GM18507 (cell line): Measurements from ENCODE around the gene ACTR2.
A peak's percentile ranks its signal among the peaks of the same experiment; 100 is the strongest.
"Not testable (repeated sequence)": the region's sequence is repeated elsewhere in the genome, so short reads cannot be mapped to it uniquely, and the experiment has no call there.

Source experiments
- DNase-seq: peaks from one replicate; pipeline ENCODE4 v3.0.0; 2011; ENCODE audit warnings: low read depth; ENCODE audit not compliant: insufficient read length; ENCODE audit errors: extremely low spot score
- FAIRE-seq: peaks from 2 replicates; lab custom pipeline; 2011; peaks lifted over from hg19 to GRCh38; lab: Jason Lieb, UNC

Gene ACTR2

GRCh38 chr2:65221275-65221674 lies 6.4 kb upstream of the ACTR2 start:
- DNase-seq, FAIRE-seq: not testable (repeated sequence)

- FAIRE-seq (no peak), DNase-seq (no peak)
Measured at GRCh38 chr2:65227020-65227455, 593 bp upstream of the ACTR2 start.

GRCh38 chr2:65228263-65228750 lies 676 bp downstream of the ACTR2 start:
- FAIRE-seq (peak; percentile 56), DNase-seq (no peak)

- DNase-seq (no peak), FAIRE-seq (no peak)
Measured at GRCh38 chr2:65231121-65231520, 3.5 kb downstream of the ACTR2 start.

- FAIRE-seq (no peak), DNase-seq (no peak)
Measured at GRCh38 chr2:65231892-65232477, 4.4 kb downstream of the ACTR2 start.

GRCh38 chr2:65232636-65233035 lies 5.0 kb downstream of the ACTR2 start:
- peak; percentile 56 for FAIRE-seq
- no peak for DNase-seq

- FAIRE-seq (no peak), DNase-seq (no peak)
Measured at GRCh38 chr2:65240657-65241056, 13.0 kb downstream of the ACTR2 start.

GRCh38 chr2:65244452-65244851 lies 16.8 kb downstream of the ACTR2 start:
- not testable (repeated sequence) for DNase-seq, FAIRE-seq

GRCh38 chr2:65252640-65253039 lies 25.0 kb downstream of the ACTR2 start:
- DNase-seq (no peak), FAIRE-seq (no peak)

- DNase-seq (no peak), FAIRE-seq (no peak)
Measured at GRCh38 chr2:65255356-65255755, 27.7 kb downstream of the ACTR2 start.

GRCh38 chr2:65256054-65256453 lies 28.4 kb downstream of the ACTR2 start:
- FAIRE-seq = no peak

GRCh38 chr2:65257866-65258265 lies 30.2 kb downstream of the ACTR2 start:
- FAIRE-seq, DNase-seq: not testable (repeated sequence)

More at GRCh38 chr2:65256054-65256453, 28.4 kb downstream of the ACTR2 start:
- no peak for DNase-seq

GRCh38 chr2:65261676-65262075 lies 34.0 kb downstream of the ACTR2 start:
- DNase-seq = no peak
- no peak for FAIRE-seq

- no peak for DNase-seq
- no peak for FAIRE-seq
Measured at GRCh38 chr2:65263262-65263661, 35.6 kb downstream of the ACTR2 start.

- DNase-seq (no peak), FAIRE-seq (no peak)
Measured at GRCh38 chr2:65263986-65264385, 36.4 kb downstream of the ACTR2 start.

GRCh38 chr2:65264821-65265670 lies 37.4 kb downstream of the ACTR2 start:
- FAIRE-seq (peak; percentile 5), DNase-seq (no peak)

GRCh38 chr2:65265671-65266045 lies 38.0 kb downstream of the ACTR2 start:
- FAIRE-seq = no peak
- DNase-seq = no peak

- DNase-seq = no peak
- FAIRE-seq = no peak
Measured at GRCh38 chr2:65267008-65267407, 39.4 kb downstream of the ACTR2 start.

GRCh38 chr2:65268957-65269356 lies 41.3 kb downstream of the ACTR2 start:
- DNase-seq = no peak
- FAIRE-seq = no peak

- no peak for DNase-seq
- no peak for FAIRE-seq
Measured at GRCh38 chr2:65273344-65273743, 45.7 kb downstream of the ACTR2 start.
